T1000 (cell line): Measurements from ENCODE around the gene KRTAP5-6.
A peak's percentile ranks its signal among the peaks of the same experiment; 100 is the strongest.
"Not testable (repeated sequence)": the region's sequence is repeated elsewhere in the genome, so short reads cannot be mapped to it uniquely, and the experiment has no call there.

Source experiments
- DNase-seq: peaks from one replicate; lab custom pipeline; 2025; ENCODE audit warnings: mixed read lengths; lab: John Stamatoyannopoulos, UW

KRTAP5-6 gene

DNA sequence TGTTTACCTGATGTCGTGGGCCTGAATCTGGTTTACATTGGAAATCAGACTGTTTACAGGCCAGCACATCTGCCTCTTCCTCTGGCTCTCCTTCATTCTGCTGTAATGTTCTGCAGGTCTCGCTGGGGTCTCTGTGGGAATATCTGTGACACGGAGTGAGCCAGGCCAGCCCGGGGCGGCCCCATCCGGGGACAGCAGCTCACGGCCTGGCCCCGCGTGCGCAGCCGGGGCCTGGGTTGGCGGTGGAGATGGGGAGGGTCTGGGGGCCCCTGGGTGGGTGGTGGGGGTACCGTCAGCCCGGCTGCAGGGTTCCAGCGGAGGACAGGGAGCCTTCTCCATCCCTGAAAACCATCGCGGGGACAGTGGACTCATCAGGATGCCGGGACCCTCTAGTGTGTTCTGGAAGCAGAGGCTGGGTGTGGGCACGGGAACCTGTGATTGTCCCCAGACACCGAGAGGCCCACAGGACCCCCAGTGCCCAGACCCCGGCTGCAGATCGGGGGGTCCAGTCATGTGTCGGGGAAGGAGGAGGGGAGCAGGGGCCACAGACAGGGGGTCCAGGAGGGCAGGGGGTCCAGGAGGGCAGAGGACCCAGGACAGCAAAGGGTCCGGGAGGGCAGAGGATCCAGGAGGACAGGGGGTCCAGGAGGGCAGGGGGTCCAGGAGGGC is 13.0 kb upstream of the KRTAP5-6 start:
- not testable (repeated sequence) for DNase-seq

DNA sequence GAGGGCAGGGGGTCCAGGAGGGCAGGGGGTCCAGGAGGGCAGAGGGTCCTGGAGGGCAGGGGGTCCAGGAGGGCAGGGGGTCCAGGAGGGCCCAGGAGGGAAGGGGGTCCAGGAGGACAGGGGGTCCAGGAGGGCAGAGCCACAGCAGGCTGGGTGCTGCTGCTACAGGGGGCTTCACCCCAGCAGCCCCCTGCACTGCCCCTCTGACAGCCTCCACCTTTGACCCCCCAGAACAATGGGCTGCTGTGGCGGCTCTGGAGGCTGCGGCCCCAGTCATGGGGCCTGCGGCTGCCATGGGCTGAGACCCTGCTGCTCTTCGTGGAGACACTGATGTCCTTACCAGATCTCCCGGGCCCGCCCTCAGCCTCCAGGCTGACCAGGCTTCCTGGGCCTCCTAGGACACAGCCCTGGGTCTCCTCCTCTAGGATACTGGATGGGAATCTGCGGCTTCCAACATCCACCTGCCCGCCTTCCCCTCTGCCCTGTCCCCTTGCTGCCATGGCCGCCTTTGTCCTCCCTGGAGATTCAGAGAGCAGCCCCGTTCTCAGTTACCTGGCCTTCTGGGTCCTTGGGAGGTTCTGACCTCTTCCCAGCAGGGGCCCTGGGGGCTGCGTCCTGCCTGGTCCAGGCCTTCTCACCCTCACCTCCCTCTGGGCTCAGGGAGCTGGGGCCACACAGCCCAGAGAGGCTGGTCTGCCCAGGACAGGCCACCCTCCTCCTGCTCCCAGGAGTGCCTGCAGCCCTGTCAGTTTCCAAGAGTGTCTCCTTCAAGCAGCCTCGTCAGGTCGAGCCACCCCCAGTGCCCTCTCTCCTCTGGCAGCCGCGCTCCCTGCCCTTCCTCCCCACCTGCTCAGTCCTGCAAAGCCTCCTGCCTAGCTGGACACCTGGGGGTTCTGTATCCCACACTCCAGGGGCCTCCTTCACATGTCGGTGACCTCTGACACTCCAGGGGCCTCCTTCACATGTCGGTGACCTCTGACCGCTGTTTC is 11.8 kb upstream of the KRTAP5-6 start:
- DNase-seq = not testable (repeated sequence)

DNA sequence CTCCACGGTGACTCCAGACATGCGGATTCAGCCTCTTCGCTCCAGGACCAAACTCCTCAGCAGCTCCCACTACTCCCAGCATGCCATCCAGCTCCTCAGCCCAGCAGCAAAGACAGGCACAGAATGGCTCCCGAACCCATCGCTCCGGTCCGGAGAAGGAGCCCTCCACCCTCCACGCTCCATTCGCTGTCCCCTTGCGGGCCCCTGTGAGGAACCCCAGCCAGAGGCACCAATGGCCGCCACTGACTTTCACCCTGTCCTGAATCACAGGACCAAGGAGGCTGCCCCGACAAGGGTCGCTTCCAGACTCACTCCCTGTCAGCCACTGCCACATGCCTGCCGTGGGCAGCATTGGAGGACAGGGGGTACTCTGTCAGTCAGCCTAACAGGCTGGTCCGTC is 10.8 kb upstream of the KRTAP5-6 start:
- not testable (repeated sequence) for DNase-seq

DNA sequence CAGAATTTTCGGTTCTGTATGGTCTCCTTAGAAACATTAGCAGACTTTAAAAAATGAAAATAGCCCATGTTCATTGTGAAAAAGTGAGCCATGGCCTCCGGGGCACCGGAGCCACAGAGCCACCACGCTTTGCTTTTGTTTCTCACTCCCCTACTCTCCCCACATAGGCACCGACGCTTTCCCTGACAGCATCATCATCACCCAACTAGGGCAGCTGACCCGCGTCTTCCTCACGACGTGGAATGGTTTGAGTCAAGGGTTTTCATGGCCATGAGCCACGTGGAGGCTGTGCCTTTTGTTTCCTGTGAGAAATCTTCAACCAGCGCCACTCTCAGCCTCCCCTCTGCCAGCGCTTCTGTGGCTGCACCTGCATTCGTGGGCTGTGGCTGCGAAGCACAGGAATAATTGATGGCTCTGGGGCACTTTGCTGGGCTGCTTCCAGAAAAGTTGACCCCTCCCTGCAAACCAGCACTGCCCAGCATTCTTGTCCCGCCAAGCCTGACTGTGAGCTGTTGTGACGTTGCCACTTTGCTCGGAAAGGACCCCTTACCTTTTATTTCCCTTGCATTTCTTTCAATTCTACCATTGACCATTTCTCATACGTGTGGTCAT is 8.6 kb upstream of the KRTAP5-6 start:
- not testable (repeated sequence) for DNase-seq

DNA sequence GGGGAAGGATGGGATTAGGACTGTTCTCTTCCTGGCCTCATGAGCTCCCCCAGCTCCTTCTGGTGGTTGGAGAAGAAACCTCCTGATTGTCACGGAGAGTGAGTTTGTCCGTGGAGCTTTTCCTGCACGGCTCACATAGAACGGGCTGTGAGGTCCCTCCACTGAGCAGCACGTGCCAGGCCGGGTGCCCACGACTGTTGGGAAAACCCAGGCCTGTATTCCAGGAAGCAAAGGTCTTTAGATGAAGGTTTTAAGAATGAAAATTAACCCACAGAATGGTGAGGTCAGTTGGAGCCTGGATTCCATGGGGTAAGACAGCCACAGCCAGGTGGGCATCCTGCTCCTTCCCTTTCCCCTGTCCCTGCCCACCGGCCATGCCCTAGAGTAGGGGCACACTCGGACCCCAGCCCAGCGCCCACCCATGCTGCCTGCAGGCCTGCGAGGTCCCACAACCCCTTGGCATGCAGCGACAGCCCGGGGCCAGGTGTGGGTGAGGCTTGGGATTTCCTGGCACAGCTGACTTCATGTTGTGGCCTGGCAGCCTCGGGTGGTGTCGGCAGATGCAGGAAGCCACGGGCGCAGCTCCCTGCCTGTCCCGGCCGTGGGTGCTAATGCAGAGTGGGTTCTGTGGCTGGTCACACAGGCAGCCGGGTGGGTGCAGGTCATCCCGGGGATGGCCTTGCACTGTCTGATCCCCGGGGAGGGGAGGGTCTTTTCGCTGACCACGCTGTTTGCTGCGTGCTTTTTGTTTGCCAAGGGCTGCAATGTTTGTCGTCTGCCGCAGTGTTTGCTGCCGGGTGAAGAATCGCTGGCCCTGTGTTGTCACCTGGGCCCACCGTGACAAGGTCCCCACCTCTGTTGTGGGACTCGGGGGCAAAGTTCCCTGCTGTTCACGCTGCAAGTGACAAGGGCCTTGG is 7.5 kb upstream of the KRTAP5-6 start:
- not testable (repeated sequence) for DNase-seq

DNA sequence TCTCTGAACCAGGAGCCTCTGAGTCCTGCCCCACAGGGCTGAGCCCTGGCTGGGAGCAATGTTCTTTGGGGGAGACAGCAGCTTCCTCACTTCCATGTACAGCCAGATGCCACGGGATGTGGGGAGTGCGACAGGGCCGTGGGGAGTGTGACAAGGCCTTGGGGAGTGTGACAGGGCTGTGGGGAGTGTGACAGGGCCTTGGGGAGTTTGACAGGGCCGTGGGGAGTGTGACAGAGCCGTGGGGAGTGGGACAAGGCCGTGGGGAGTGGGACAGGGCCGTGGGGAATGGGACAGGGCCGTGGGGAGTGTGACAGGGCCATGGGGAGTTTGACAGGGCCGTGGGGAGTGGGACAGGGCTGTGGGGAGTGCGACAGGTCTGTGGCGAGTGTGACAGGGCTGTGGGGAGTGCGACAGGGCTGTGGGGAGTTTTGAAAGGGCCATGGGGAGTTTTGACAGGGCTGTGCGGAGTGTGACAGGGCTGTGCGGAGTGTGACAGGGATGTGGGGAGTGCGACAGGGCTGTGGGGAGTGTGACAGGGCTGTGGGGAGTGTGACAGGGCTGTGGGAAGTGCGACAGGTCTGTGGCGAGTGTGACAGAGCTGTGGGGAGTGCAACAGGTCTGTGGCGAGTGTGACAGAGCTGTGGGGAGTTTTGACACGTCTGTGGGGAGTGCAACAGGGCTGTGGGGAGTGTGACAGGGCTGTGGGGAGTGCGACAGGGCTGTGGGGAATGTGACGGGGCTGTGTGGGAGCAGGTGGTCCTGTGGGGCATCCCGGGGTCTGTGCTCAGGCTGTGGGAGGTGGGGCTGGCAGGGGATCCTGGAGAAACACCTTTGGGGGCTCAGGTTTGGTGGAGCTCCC is 6.6 kb upstream of the KRTAP5-6 start:
- DNase-seq = no peak

DNA sequence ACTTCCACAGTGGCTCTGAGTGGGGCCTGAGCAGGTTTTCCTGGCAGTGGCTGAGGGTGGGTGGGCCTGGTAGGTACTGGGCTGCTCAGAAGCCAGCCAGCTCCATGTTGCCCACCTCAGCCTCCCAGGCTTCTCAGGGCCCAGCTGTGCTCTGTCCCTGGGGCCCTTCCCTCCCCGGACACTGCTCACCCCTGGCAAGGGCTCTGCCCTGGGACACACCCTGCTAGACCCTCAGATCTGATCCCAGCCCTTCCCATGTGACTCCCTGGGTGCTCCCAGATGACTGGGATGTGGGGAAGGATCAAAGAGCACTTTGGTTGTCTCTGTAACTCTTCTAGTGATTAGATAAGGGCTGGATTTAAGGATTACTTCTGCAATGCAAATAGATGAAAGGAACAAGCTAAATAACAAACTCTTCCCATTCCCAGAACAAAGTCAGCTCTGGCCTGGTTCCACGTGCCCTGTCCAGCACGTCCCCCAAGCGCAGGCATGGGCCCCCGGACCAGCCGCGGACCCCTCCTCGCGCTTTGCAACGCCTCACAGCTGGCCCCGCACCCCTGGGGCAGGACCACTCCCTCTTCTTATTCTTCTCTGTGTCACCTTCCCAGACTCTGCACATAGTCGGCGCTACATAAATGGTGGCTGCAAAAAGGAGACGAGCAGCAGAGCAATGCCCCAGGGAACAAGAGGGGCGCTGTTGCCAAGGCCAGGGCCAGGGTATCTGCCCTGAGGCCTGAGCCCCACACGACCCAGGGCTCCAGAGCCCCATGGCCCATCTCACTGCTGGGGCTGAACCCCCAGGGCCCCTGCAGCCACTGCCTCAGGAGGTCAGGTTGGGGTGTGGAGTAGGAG is 5.7 kb upstream of the KRTAP5-6 start:
- DNase-seq = no peak

DNA sequence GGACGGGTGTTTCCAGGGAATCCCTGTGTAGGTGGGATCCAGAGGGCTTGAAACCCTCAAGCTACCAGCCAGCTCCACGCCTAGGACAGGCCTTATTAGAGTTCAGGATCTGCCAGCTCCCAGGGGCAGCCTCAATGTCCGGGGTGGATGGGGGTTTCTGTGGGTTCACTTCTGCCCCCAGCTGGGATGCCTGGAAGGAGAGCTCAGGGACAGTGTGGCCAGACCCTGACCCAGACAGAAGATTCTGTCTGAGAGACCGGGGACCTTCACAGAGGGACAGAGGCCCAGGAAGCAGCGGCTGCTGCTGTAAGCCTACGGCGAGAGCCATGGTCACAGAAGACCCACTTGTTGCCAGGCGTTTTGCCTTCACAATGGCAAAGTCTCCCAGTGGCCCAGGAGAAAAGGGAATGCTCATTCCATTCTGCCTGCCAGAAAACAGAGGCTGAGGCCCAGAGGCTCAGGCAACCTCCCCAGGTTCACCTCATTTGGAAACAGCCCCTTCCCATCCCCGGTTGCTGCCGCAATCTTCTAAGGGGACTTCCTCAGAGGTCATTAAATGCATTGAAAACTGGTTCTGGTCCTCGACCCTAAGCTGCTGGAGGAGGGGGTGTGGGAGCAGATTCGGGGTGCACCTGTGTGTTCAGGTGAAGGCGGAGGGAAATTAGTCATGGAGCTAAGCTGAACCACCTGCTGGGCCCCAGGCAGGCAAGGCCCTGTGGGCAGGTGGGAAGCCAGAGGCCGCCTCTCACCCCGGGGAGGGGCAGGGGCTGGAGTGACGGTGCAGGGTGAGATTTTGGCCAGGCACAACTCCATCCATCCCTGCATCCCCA is 4.9 kb upstream of the KRTAP5-6 start:
- DNase-seq = no peak

DNA sequence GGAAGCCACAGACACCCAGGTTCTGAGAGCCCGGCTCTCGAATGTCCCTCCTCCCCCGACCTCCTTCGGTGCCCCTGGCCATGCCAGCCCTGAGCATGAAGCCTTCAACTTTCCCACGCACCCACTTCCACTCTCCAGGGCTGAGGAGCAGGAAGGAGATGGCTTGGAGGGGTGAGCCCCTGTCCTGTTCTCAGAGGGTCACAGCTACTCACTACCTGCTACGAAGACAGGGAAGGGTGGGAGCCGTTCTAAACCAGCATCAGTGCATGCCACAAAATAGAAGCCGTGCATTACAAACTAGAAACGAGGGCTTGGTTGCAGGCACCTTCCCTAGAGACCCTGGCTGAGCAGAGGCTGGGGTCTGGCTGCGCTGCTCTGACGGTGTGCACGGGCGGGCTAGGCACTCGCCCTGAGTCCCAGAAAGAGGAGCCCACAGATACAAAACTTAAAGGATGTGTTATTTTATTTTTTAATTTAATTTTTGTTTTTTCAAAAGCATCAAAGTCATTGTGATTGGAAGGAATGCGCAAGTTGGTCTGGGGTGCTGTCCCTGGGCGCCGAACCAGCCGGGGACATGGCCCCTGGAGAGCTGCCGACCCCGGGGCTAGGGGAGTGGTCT is 4.2 kb upstream of the KRTAP5-6 start:
- DNase-seq = no peak

DNA sequence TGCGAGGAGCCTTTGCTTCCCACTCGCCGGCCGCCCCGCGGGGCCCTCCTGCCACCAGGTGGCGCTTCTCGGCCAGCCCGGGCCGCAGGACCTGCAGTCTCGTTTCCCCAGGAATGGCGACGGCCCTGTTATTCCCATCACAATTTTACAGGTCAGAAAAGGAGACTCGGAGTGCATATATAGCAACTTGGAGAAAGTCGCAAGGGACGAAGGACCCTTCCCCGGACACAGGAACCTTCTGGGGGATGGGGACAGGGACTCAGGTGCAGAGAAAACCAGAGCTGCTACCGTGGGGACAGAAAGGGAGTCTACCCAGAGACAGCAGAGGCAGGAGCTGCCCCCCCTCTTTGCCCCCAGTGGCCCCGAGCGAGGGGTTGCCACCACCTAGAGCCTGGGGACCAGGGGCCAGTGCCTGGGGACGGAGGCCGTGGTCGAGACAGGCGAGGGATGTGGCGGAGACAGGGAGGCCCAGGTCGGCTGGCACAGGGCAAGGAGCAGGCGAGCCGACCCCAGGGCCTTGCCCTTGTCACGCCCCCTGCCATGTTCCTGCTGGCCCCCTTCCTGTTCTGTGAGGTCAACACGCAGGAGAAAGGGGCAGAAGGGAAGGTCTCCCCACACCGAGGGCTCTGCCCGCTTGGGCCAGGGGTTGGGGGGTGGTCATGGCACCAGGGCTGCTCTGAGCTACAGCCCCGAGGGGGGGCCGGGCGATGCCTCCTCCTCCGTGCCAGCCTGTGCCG is 3.5 kb upstream of the KRTAP5-6 start:
- peak; percentile 27 for DNase-seq

DNA sequence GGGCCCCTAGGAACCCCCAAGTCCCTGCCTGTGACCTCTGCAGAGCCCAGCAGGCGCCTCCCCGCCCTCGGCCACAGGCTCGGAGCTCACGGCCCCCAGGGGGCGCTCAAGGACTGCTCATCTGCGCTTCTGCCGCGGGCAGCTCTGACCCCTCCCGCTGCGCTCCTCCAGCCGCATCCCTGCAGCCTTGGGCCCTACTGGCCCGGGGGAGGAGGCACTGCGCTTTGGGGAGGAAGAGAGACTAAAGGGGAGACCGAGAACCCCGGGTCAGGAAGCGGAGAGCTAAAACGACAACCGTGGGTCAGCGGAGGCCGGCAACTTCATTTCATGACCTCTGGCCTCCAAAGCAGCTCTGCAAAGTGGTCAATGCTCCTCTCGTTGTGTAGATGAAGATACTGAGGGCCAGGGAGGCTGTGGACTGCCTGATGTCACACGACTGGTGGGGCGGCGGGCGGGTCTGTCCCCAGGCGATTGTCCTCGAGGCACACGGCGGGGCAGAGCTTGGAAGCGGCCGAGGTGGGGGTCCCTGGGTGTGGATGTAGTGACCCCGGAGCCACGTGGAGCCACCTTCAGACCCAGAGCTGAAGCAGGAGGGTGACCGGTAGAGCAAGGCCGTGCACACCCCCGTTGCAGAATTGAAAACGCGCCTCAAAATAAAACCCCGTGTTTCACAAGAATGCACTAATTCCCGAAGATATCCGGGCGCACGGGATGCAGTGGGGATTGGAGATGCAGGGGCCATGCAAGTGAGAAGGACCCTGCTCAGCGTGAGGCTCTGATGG is 2.7 kb upstream of the KRTAP5-6 start:
- peak; percentile 27 for DNase-seq

DNA sequence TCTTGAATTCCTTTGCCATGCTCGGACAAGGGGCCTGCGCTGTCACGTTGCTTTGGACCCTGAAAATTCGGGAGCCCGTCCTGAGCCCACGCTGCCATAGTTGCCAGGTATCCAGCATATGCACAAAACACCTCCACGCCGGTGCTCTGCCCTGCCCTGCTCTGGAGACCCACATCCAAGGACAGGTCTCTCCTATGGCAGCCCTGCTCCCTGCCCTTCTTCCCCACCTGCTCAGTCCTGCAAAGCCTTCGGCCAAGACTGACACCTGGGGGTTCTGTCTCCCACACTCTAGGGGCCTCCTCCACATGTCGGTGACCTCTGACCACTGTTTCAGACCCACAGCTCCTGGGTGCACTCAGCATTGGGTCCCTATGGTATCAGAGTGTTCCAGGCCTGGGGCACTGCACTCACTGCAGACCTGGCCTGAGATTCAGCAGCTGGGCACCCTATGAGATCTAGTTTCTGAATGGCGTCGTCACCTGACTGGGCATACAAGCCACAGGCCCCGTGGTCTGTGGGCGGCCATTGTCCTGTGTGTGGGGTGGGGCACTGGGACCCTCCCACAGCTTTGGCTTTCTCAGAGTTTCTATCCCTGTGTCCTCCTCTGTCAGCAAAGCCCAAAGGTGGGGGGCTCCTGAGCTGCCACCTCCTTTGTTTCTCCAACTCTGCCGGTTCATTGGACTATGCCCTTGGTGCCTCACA is 2.0 kb upstream of the KRTAP5-6 start:
- DNase-seq = no peak

DNA sequence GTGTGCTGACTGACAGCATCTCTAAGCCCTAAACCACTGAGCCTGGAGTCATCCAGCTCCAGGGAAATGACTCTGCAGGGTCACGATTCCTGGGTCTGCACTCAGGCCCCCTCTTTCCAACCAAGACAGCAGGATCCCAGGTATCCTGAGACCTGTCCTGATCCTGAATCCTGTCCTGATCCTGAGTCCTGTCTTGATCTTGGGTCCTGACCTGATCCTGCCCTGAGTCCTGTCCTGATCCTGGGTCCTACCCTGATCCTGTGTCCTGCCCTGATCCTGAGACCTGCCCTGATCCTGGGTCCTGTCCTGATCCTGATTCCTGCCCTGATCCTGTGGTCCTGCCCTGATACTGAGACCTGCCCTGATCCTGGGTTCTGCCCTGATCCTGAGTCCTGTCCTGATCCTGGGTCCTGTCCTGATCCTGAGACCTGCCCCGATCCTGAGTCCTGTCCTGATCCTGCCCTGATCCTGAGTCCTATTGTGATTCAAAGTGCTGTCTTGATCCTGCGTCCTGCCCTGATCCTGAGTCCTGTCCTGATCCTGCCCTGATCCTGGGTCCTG is 1.4 kb upstream of the KRTAP5-6 start:
- no peak for DNase-seq

DNA sequence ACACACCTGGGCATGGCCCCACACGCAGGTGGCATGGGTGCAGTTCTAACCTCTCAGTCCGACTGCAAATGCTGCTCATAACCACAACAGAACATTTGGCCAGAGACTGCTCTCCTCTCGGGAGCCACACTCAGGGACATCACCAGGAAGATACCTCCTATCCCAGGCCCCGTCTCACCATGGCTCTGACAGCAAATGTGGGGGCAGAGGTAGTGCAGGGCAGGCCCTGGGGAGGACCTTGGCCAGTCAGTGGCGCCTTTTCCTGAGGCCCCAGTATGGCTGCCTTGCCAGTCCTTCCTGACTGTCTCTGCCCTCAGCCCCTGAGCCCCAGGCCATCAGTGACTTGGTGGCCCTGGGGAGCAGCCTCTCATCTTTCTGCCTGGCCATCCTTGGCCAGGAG is 2.8 kb downstream of the KRTAP5-6 start:
- DNase-seq = no peak

DNA sequence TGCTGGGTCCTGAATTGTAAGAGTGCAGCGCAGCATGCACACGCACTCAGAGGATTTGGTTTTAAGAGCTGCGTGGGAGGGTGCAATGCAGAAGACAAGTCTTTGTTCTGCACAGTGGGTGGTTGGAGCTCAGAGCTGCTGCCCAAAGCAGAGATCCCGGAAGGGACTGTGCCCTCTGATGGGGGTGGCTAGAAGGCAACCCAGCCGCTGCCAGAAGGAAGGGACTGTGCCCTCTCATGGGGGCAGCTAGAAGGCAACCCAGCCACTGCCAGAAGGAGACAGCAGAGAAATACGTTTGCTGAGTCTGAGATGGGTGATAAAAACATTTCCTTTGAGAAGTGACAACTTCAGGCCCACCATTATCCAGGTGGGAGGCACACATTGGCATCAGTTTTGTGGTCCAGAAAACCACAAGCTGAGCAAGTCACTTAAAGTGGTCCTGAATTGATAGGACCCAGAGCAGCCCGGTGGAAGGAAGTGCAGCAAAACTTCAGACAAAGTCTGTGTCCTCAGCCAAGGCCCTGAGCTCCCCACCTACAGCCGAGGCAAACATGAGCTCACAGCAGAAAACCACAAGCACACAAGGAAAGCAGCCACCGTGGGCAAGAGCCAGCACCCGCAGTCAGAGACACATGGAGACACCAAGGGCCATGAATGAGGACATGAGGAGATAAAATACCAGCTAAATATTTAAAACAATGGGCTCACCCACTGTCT is 4.3 kb downstream of the KRTAP5-6 start:
- no peak for DNase-seq
